B cell (primary cell): ENCODE data around the gene PLA2G2F. TPM values are rescaled to one million over a fixed set of nuclear protein-coding genes. Genes with fewer than 3 reads are reported as not detected.
"Not testable (repeated sequence)": the region's sequence is repeated elsewhere in the genome, so short reads cannot be mapped to it uniquely, and the experiment has no call there.

Experiments
- ATAC-seq: fragments of 200-7000 bp; cut with Tn5 transposase; one replicate; pipeline ENCODE4 v1.10.0; 2021; ENCODE audit warnings: low read depth, mild to moderate bottlenecking, moderate number of reproducible peaks, moderate library complexity
- CTCF ChIA-PET: fragments of 350-600 bp; sonication (Branson Sonifier 250); formaldehyde crosslinking; loops from one replicate; lab custom pipeline; 2021; ENCODE audit warnings: antibody characterized with exemption, inconsistent platforms; lab: Charles Lee
- POLR2A ChIA-PET: fragments of 350-600 bp; sonication (Branson Sonifier 250); formaldehyde crosslinking; loops from one replicate; lab custom pipeline; 2021; ENCODE audit warnings: antibody characterized with exemption; lab: Charles Lee
- DNase-seq: peaks from one replicate; pipeline ENCODE4 v3.0.0; 2013
- H2AFZ ChIP-seq: 2 replicates; pipeline ENCODE4 v1.6.1; 2012; ENCODE audit warnings: mild to moderate bottlenecking, low read depth, low read length; ENCODE audit not compliant: insufficient read depth, poor library complexity, severe bottlenecking
- H3K27ac ChIP-seq, 2 donors: 1 replicate in 1 of 2; 2 replicates in 1 of 2; pipeline ENCODE4 v1.5.1; 2012 to 2013; ENCODE audit warnings: low read length in 2 of 2, mild to moderate bottlenecking in 2 of 2, moderate library complexity in 1 of 2
- H3K27me3 ChIP-seq, 4 experiments: fragments of 200-600 bp in 1 of 4; sonication (generic) in 1 of 4; replicated peaks in 1 of 4; 1 replicate in 2 of 4; 2 replicates in 2 of 4; pipeline versions ENCODE4 v1.6.1 to v1.7.0; 2013 to 2016; ENCODE audit warnings: low read length in 3 of 4, mild to moderate bottlenecking in 2 of 4, mixed read lengths in 1 of 4, moderate library complexity in 1 of 4; ENCODE audit not compliant: insufficient read depth in 4 of 4, control insufficient read depth in 3 of 4; ENCODE audit errors: control extremely low read depth in 1 of 4
- H3K36me3 ChIP-seq, 2 experiments: replicated peaks in 1 of 2; 1 replicate in 1 of 2; 2 replicates in 1 of 2; pipeline versions ENCODE4 v1.6.1 to v1.7.1; 2013; ENCODE audit warnings: low read length in 1 of 2; ENCODE audit not compliant: insufficient read depth in 2 of 2, control insufficient read depth in 1 of 2; ENCODE audit errors: control extremely low read depth in 1 of 2, extremely low read depth in 1 of 2
- H3K4me1 ChIP-seq, 2 donors: fragments of 200-600 bp in 1 of 2; sonication (generic) in 1 of 2; 1 replicate in 1 of 2; 2 replicates in 1 of 2; pipeline versions ENCODE4 v1.5.1 to v1.6.1; 2013 to 2017; ENCODE audit warnings: low read length in 2 of 2; ENCODE audit not compliant: control insufficient read depth in 2 of 2, insufficient read depth in 2 of 2
- H3K4me2 ChIP-seq: replicated peaks from 2 replicates; pipeline ENCODE3; 2012; ENCODE audit warnings: mild to moderate bottlenecking, low read depth, low read length; ENCODE audit not compliant: poor library complexity, severe bottlenecking
- H3K4me3 ChIP-seq, 5 experiments: fragments of 200-600 bp in 1 of 5; sonication (generic) in 1 of 5; 1 replicate in 3 of 5; 2 replicates in 2 of 5; pipeline versions ENCODE4 v1.5.1 to v1.7.0; 2011 to 2016; ENCODE audit warnings: low read length in 4 of 5, mild to moderate bottlenecking in 4 of 5, low read depth in 2 of 5, control low read depth in 1 of 5, moderate library complexity in 1 of 5; ENCODE audit not compliant: insufficient read depth in 1 of 5; ENCODE audit errors: control extremely low read depth in 1 of 5, extremely low read depth in 1 of 5
- H3K79me2 ChIP-seq: fragments of 200-600 bp; sonication (generic); one replicate; pipeline ENCODE4 v1.6.0; 2016; ENCODE audit warnings: low read length; ENCODE audit not compliant: control insufficient read depth, insufficient read depth
- H3K9ac ChIP-seq: fragments of 200-600 bp; sonication (generic); 2 replicates; pipeline ENCODE4 v1.6.1; 2017; ENCODE audit warnings: mild to moderate bottlenecking, low read length, moderate library complexity
- H3K9me3 ChIP-seq, 3 donors: one replicate each; pipeline versions ENCODE4 v1.6.1 to v1.7.1; 2013; ENCODE audit warnings: low read length in 2 of 3; ENCODE audit not compliant: control insufficient read depth in 2 of 3, insufficient read depth in 1 of 3; ENCODE audit errors: control extremely low read depth in 1 of 3
- H4K20me1 ChIP-seq: 2 replicates; pipeline ENCODE4 v1.6.0; 2012; ENCODE audit warnings: mild to moderate bottlenecking, low read length; ENCODE audit not compliant: insufficient read depth, control insufficient read depth, poor library complexity, severe bottlenecking
- H3K27ac Mint-ChIP-seq: one replicate; pipeline ENCODE4 v1.8.0; 2021; ENCODE audit warnings: mixed read lengths
- H3K27me3 Mint-ChIP-seq: one replicate; pipeline ENCODE4 v1.8.0; 2021; ENCODE audit warnings: mixed read lengths
- H3K4me1 Mint-ChIP-seq: one replicate; pipeline ENCODE4 v1.8.0; 2021; ENCODE audit warnings: mixed read lengths
- H3K4me3 Mint-ChIP-seq: one replicate; pipeline ENCODE4 v1.8.0; 2021; ENCODE audit warnings: mixed read lengths
- H3K9me3 Mint-ChIP-seq: one replicate; pipeline ENCODE4 v1.8.0; 2022; ENCODE audit warnings: mixed read lengths; ENCODE audit not compliant: insufficient read depth
- EZH2 ChIP-seq: IDR thresholded peaks from 2 replicates; pipeline ENCODE4 v1.6.1; 2012; ENCODE audit warnings: borderline replicate concordance, low read depth, mild to moderate bottlenecking, moderate library complexity, low read length; ENCODE audit not compliant: insufficient read depth, poor library complexity, severe bottlenecking
- WGBS: methylation state at CpG from one replicate; pipeline ENCODE4 v1.1.5; 2013; ENCODE audit warnings: missing lambda C conversion rate; ENCODE audit not compliant: insufficient coverage; 5-methylcytosine and 5-hydroxymethylcytosine counted together
- intact Hi-C: fragments of 100-400 bp; cut with micrococcal nuclease; formaldehyde crosslinking; loops from one replicate; pipeline ENCODE4 v1.10.0; 2022
- polyA plus RNA-seq: library from polyadenylated mRNA; depleted of rRNA; stranded (reverse); fragments of >200 nt; gene quantifications from 2 replicates; pipeline ENCODE4 v1.2.3, GENCODE V29; 2012
- total RNA-seq, 2 donors: library from RNA; stranded (reverse); fragments of 120-200 nt in 1 of 2; gene quantifications; 1 replicate in 1 of 2; 2 replicates in 1 of 2; pipeline versions ENCODE4 v1.2.3 to v1.2.4, GENCODE V29; 2013 to 2022
- TF ChIP-seq, protein P1 (sequence below): fragments of 200-600 bp; IDR thresholded peaks from one replicate; pipeline ENCODE4 v1.8.0; 2022; ENCODE audit warnings: antibody characterized with exemption, mild to moderate bottlenecking

The PLA2G2F gene
- total and polyA plus RNA-seq, 2 donors (not counting 1 experiment from before 2014, with no cell fraction given), result not detected

DNA sequence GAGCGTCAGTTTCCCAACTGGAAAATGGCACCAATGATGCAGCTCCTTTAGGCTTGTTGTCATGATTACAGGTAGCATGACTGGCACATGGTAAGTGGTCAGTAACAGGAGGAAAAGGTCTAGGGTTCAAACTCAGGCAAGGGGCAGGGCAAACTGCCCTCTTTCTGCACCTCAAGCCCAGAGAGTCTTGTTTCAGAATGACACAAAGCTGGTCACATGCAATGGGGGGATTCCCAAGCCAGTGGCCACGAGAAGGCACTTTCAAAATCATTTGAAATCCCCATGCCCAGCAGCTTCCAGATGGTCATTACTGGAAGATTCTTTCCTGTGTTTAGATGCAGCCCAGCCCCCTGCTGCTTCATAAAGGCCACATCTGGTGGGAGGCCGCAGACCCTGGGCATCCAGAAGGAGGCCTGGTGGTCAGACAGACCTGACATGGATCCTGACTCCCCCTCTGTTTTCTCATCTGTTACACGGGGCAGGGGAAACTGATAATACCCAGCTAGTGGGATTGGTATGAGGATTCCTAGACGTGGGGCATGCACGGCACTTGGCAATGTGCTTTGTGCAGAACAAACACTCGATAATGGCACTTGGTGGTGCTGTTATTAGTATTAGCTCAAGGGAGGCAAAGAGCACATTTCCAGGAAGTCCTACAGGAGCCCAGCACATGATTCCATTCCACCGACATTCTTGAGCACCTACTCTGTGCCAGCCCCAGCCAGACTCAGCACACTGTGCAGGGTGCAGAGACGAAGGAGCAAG is 12.9 kb upstream of the PLA2G2F start:
- H3K9me3 Mint-ChIP-seq, result peaks cover 11% of the 10 kb centered on the region
- no peaks in the 10 kb centered on the region for H3K79me2 ChIP-seq
- H3K36me3 ChIP-seq, result no peaks in the 10 kb centered on the region
- H3K27ac Mint-ChIP-seq, result peak overlapping the region; percentile 32
- CTCF ChIA-PET, result interaction anchor here (1.1 to 2.3 kb wide), 2 partner anchors 26 kb away, joined by 3 to 10 read pairs; no protein-coding TSS in a partner anchor
- H3K27me3 Mint-ChIP-seq, result no peaks in the 10 kb centered on the region
- H3K4me2 ChIP-seq, result no peak overlapping the region
- H3K4me1 Mint-ChIP-seq, result peaks cover 44% of the 10 kb centered on the region
- peak overlapping the region; percentile 23 for H3K4me3 Mint-ChIP-seq
- TF ChIP-seq, protein P1, sequence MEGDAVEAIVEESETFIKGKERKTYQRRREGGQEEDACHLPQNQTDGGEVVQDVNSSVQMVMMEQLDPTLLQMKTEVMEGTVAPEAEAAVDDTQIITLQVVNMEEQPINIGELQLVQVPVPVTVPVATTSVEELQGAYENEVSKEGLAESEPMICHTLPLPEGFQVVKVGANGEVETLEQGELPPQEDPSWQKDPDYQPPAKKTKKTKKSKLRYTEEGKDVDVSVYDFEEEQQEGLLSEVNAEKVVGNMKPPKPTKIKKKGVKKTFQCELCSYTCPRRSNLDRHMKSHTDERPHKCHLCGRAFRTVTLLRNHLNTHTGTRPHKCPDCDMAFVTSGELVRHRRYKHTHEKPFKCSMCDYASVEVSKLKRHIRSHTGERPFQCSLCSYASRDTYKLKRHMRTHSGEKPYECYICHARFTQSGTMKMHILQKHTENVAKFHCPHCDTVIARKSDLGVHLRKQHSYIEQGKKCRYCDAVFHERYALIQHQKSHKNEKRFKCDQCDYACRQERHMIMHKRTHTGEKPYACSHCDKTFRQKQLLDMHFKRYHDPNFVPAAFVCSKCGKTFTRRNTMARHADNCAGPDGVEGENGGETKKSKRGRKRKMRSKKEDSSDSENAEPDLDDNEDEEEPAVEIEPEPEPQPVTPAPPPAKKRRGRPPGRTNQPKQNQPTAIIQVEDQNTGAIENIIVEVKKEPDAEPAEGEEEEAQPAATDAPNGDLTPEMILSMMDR, result no peak
- TF ChIP-seq EZH2, result no peak
- intact Hi-C loops, result no loop called here
- ATAC-seq (no peak), DNase-seq (peak; percentile 20)
- no peaks in the 10 kb centered on the region for H3K27me3 ChIP-seq
- no peak overlapping the region for H3K4me3 ChIP-seq
- H3K9me3 ChIP-seq, result peaks cover 0 to 15% (median 5%) of the 10 kb centered on the region in 3 donors
- no peak overlapping the region for H2AFZ ChIP-seq
- WGBS, result 74% methylated on average over 8 of the region's 9 CpGs
- H4K20me1 ChIP-seq, result no peaks in the 10 kb centered on the region
- H3K27ac ChIP-seq, result no peak overlapping the region
- H3K9ac ChIP-seq, result no peak overlapping the region
- POLR2A ChIA-PET, result no interaction called here
- peaks cover 25 to 34% of the 10 kb centered on the region in 2 donors for H3K4me1 ChIP-seq

DNA sequence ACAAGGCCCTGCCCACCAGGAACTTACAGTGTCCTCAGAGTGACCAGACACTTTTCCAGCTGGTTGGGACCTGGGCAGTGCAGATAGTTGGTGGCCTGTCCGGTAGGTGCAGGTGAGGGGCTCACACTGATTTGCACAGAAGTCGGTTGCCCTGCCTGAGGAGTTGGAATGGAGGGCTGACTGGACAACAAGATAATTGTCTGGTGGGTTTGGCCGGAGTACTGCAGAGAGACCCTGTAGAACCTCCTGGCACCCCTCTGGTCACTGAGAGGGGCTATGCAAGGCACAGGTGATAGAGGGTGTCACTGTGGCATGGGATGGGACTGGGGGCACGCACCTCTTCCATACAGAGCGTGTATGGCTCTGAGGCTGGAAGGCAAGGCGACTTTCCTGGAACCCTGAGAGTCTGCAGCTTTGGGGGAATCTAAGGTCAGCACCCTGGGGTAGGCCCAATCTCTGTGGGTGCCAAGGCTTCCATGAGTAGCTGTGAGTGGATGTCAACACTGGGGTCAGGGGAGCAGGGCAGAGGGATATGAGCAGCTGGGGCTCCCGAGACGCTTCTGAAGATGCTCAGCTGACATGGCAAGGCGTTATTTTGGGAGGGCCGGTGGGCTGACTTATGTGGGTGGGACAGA is 12.2 kb upstream of the PLA2G2F start:
- Mint-ChIP-seq H3K27ac (peak overlapping the region; percentile 1), H3K9me3 (peaks cover 11% of the 10 kb centered on the region), H3K27me3 (no peaks in the 10 kb centered on the region), H3K4me3 (no peak overlapping the region), H3K4me1 (peaks cover 41% of the 10 kb centered on the region)
- WGBS, result 91% methylated on average over 10 of the region's 10 CpGs
- Histone ChIP-seq H3K4me2 (no peak overlapping the region), H4K20me1 (no peaks in the 10 kb centered on the region), H3K27ac (no peak overlapping the region), H3K36me3 (no peaks in the 10 kb centered on the region), H2AFZ (peak overlapping the region; percentile 34), H3K79me2 (no peaks in the 10 kb centered on the region), H3K9ac (no peak overlapping the region), H3K27me3 (no peaks in the 10 kb centered on the region), H3K4me3 (no peak overlapping the region), H3K4me1 (peaks cover 25 to 34% of the 10 kb centered on the region in 2 donors), H3K9me3 (peaks cover 0 to 15% (median 5%) of the 10 kb centered on the region in 3 donors)
- intact Hi-C loops, result no loop called here
- POLR2A ChIA-PET, result no interaction called here
- ATAC-seq, result no peak
- CTCF ChIA-PET, result interaction anchor here (2.3 kb wide), 1 partner anchor 25 kb away, joined by 10 read pairs; no protein-coding TSS in a partner anchor
- no peak for DNase-seq
- no peak for TF ChIP-seq EZH2
- TF ChIP-seq, protein P1, result no peak

DNA sequence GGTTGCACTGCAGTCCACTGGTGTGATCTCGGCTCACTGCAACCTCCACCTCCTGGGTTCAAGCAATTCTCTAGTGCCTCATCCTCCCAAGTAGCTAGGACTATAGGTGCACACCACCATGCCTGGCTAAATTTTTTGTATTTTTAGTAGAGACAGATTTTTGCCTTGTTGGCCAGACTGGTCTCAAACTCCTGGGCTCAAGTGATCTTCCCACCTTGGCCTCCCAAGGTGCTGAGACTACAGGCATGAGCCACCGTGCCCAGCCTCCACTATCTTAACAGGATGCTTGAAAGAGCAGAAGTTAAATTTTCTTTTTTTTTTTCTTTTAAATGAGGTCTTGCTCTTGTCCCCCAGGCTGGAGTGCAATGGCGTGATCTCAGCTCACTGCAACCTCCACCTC is 8.6 kb upstream of the PLA2G2F start:
- POLR2A ChIA-PET, H3K4me3 Mint-ChIP-seq, H3K27me3 Mint-ChIP-seq, intact Hi-C loops, H3K79me2 ChIP-seq, H3K27me3 ChIP-seq, H3K4me3 ChIP-seq, H2AFZ ChIP-seq, H3K4me2 ChIP-seq, CTCF ChIA-PET, H3K9ac ChIP-seq, H3K36me3 ChIP-seq, H4K20me1 ChIP-seq, DNase-seq, H3K27ac Mint-ChIP-seq, H3K27ac ChIP-seq, ATAC-seq: not testable (repeated sequence)
- Mint-ChIP-seq H3K9me3 (peaks cover 11% of the 10 kb centered on the region), H3K4me1 (peaks cover 20% of the 10 kb centered on the region)
- H3K9me3 ChIP-seq, result peaks cover 0 to 15% (median 5%) of the 10 kb centered on the region in 3 donors
- peaks cover 12 to 19% of the 10 kb centered on the region in 2 donors for H3K4me1 ChIP-seq
- no CpG with 5 or more reads among the region's 3 CpGs for WGBS
